Cardiac muscle cell (in vitro differentiated cells and primary cell): ENCODE results near the gene RPAP3. TPM values are rescaled to one million over a fixed set of nuclear protein-coding genes. Genes with fewer than 3 reads are reported as not detected.

Experiments used
- DNase-seq, 2 donors: peaks; one replicate each; pipeline versions ENCODE4 v3.0.0 to v3.0.0-alpha.2; 2010 to 2017; ENCODE audit warnings: low read depth in 1 of 2, low spot score in 1 of 2
- H3K27ac ChIP-seq: fragments of 200-600 bp; sonication (generic); 2 replicates; pipeline ENCODE4 v1.5.1; 2016
- H3K27me3 ChIP-seq: fragments of 200-600 bp; sonication (generic); 2 replicates; pipeline ENCODE4 v1.6.0; 2016; ENCODE audit warnings: control low read depth
- H3K36me3 ChIP-seq: fragments of 200-600 bp; sonication (generic); 2 replicates; pipeline ENCODE4 v1.5.1; 2016; ENCODE audit warnings: control low read depth
- H3K4me1 ChIP-seq: fragments of 200-600 bp; sonication (generic); 2 replicates; pipeline ENCODE4 v1.8.1; 2017; ENCODE audit warnings: low read depth, mild to moderate bottlenecking, mixed run types
- H3K4me3 ChIP-seq: fragments of 200-600 bp; sonication (generic); 2 replicates; pipeline ENCODE4 v1.5.1; 2016; ENCODE audit warnings: mild to moderate bottlenecking
- H3K9me3 ChIP-seq: fragments of 200-600 bp; sonication (generic); 2 replicates; pipeline ENCODE4 v1.5.1; 2017; ENCODE audit warnings: low read depth, mild to moderate bottlenecking, control low read depth
- CTCF ChIP-seq: IDR thresholded peaks from 2 replicates; pipeline ENCODE4 v1.5.1; 2012; ENCODE audit warnings: low read depth, mild to moderate bottlenecking, low read length
- polyA plus RNA-seq: library from polyadenylated mRNA; unstranded; fragments of >200 nt; fragmentation: Nextera tagmentation; extraction: Ambion mirVana; gene quantifications from 2 replicates; pipeline ENCODE4 v1.2.1, GENCODE V29; 2016
- total RNA-seq: library from RNA; depleted of rRNA; stranded (reverse); fragments of >200 nt; gene quantifications from 2 replicates; pipeline ENCODE4 v1.2.3, GENCODE V29; 2016

Gene RPAP3
- total and polyA plus RNA-seq, 2 experiments from 2014 or later, result 24.9 to 44.3 TPM

GRCh38 chr12:47752552-47752951 lies 46.7 kb upstream of the RPAP3 start:
- Histone ChIP-seq H3K4me3 (no peak overlapping the region), H3K27ac (no peak overlapping the region), H3K9me3 (no peaks in the 10 kb centered on the region), H3K4me1 (no peaks in the 10 kb centered on the region), H3K27me3 (no peaks in the 10 kb centered on the region), H3K36me3 (no peaks in the 10 kb centered on the region)
- no peak for DNase-seq
- TF ChIP-seq CTCF, result no peak

GRCh38 chr12:47752121-47752520 lies 46.3 kb upstream of the RPAP3 start:
- H3K4me1 ChIP-seq, result no peaks in the 10 kb centered on the region
- H3K36me3 ChIP-seq, result no peaks in the 10 kb centered on the region
- no peak overlapping the region for H3K4me3 ChIP-seq

GRCh38 chr12:47751561-47751960 lies 45.7 kb upstream of the RPAP3 start:
- TF ChIP-seq CTCF, result no peak
- H3K27me3 ChIP-seq, result no peaks in the 10 kb centered on the region
- H3K27ac ChIP-seq, result no peak overlapping the region
- H3K4me3 ChIP-seq, result no peak overlapping the region
- H3K9me3 ChIP-seq, result no peaks in the 10 kb centered on the region
- DNase-seq, result no peak
- H3K4me1 ChIP-seq, result no peaks in the 10 kb centered on the region
- H3K36me3 ChIP-seq, result no peaks in the 10 kb centered on the region

More at GRCh38 chr12:47752121-47752520, 46.3 kb upstream of the RPAP3 start:
- no peak for DNase-seq
- H3K9me3 ChIP-seq, result no peaks in the 10 kb centered on the region
- H3K27me3 ChIP-seq, result no peaks in the 10 kb centered on the region
- no peak overlapping the region for H3K27ac ChIP-seq
- no peak for TF ChIP-seq CTCF

- no peaks in the 10 kb centered on the region for H3K36me3 ChIP-seq
- no peak for DNase-seq
- H3K27me3 ChIP-seq, result no peaks in the 10 kb centered on the region
- no peak for TF ChIP-seq CTCF
- no peaks in the 10 kb centered on the region for H3K4me1 ChIP-seq
- H3K4me3 ChIP-seq, result no peak overlapping the region
- H3K9me3 ChIP-seq, result no peaks in the 10 kb centered on the region
- H3K27ac ChIP-seq, result no peak overlapping the region
Measured at GRCh38 chr12:47750916-47751470, 45.2 kb upstream of the RPAP3 start.

GRCh38 chr12:47750229-47750798 lies 44.5 kb upstream of the RPAP3 start:
- no peak for DNase-seq
- no peaks in the 10 kb centered on the region for H3K36me3 ChIP-seq
- H3K27me3 ChIP-seq, result no peaks in the 10 kb centered on the region
- H3K9me3 ChIP-seq, result no peaks in the 10 kb centered on the region
- no peak for TF ChIP-seq CTCF
- H3K4me3 ChIP-seq, result no peak overlapping the region
- no peaks in the 10 kb centered on the region for H3K4me1 ChIP-seq
- H3K27ac ChIP-seq, result no peak overlapping the region
